Neural cell (in vitro differentiated cells): ENCODE measurements around the gene TEF. TPM values are rescaled to one million over a fixed set of nuclear protein-coding genes. Genes with fewer than 3 reads are reported as not detected.

Source experiments
- H2AFZ ChIP-seq: fragments of 200-600, 300-800 bp; sonication (generic), shearing (Covaris generic); 2 replicates; pipeline ENCODE4 v1.6.0; 2014; ENCODE audit warnings: low read depth, mild to moderate bottlenecking, antibody characterized with exemption, low read length, moderate library complexity
- H3F3A ChIP-seq: fragments of 200-600 bp; shearing (Covaris generic); 2 replicates; pipeline ENCODE4 v1.6.1; 2016; ENCODE audit warnings: mild to moderate bottlenecking, moderate library complexity, mixed read lengths, antibody characterized with exemption, low read length; ENCODE audit not compliant: insufficient read depth, poor library complexity, severe bottlenecking
- H3K27ac ChIP-seq: fragments of 200-600, 300-800 bp; sonication (generic), shearing (Covaris generic); 2 replicates; pipeline ENCODE4 v1.5.1; 2014; ENCODE audit warnings: mild to moderate bottlenecking, low read length, moderate library complexity
- H3K27me3 ChIP-seq: fragments of 300-800, 200-600 bp; sonication (generic), shearing (Covaris generic); 2 replicates; pipeline ENCODE4 v1.6.0; 2014; ENCODE audit warnings: mild to moderate bottlenecking, low read depth, low read length, moderate library complexity; ENCODE audit not compliant: insufficient read depth
- H3K36me3 ChIP-seq: fragments of 300-800, 200-600 bp; sonication (generic), shearing (Covaris generic); 2 replicates; pipeline ENCODE4 v1.5.1; 2014; ENCODE audit warnings: mild to moderate bottlenecking, antibody characterized with exemption, low read length, moderate library complexity; ENCODE audit not compliant: insufficient read depth
- H3K4me2 ChIP-seq: fragments of 300-800, 200-600 bp; sonication (generic), shearing (Covaris generic); 2 replicates; pipeline ENCODE4 v1.6.0; 2014; ENCODE audit warnings: mild to moderate bottlenecking, low read length
- H3K4me3 ChIP-seq: fragments of 300-800, 200-600 bp; sonication (generic), shearing (Covaris generic); 2 replicates; pipeline ENCODE4 v1.5.1; 2014; ENCODE audit warnings: mild to moderate bottlenecking, low read length, moderate library complexity
- H3K79me2 ChIP-seq: fragments of 200-600 bp; shearing (Covaris generic); replicated peaks from 2 replicates; pipeline ENCODE4 v1.6.0; 2014; ENCODE audit warnings: mild to moderate bottlenecking, low read length, moderate library complexity; ENCODE audit not compliant: insufficient read depth
- H3K9ac ChIP-seq: fragments of 300-800, 200-600 bp; sonication (generic), shearing (Covaris generic); 2 replicates; pipeline ENCODE4 v1.6.1; 2016; ENCODE audit warnings: mild to moderate bottlenecking, low read length, mixed read lengths
- H3K9me2 ChIP-seq: fragments of 200-600 bp; shearing (Covaris generic); 2 replicates; pipeline ENCODE4 v1.6.1; 2016; ENCODE audit warnings: mild to moderate bottlenecking, low read length, mixed read lengths; ENCODE audit not compliant: insufficient read depth
- H3K9me3 ChIP-seq: fragments of 200-600, 300-800 bp; sonication (generic), shearing (Covaris generic); 2 replicates; pipeline ENCODE4 v1.6.1; 2016; ENCODE audit warnings: mild to moderate bottlenecking, mixed run types, low read length, moderate library complexity, mixed read lengths
- H4K20me1 ChIP-seq: fragments of 200-600 bp; shearing (Covaris generic); 2 replicates; pipeline ENCODE4 v1.6.1; 2016; ENCODE audit warnings: mild to moderate bottlenecking, mixed run types; ENCODE audit not compliant: insufficient read depth
- EP300 ChIP-seq: fragments of 450-650 bp; conservative IDR thresholded peaks from 2 replicates; pipeline ENCODE4 v1.6.1; 2014; ENCODE audit warnings: antibody characterized with exemption, mild to moderate bottlenecking, moderate library complexity; ENCODE audit not compliant: poor library complexity, severe bottlenecking
- EZH2 ChIP-seq: fragments of 200-600, 300-800 bp; shearing (Covaris generic), sonication (generic); IDR thresholded peaks from 2 replicates; pipeline ENCODE4 v1.6.1; 2014; ENCODE audit warnings: antibody characterized with exemption, low read length, borderline replicate concordance, mild to moderate bottlenecking; ENCODE audit not compliant: insufficient read depth, poor library complexity, severe bottlenecking
- MXI1 ChIP-seq: fragments of 450-650 bp; conservative IDR thresholded peaks from 2 replicates; pipeline ENCODE4 v1.6.1; 2014; ENCODE audit warnings: antibody characterized with exemption, mild to moderate bottlenecking; ENCODE audit not compliant: poor library complexity, severe bottlenecking
- POLR2AphosphoS5 ChIP-seq: IDR thresholded peaks from 2 replicates; pipeline ENCODE4 v1.6.1; 2012
- RAD21 ChIP-seq: fragments of 450-650 bp; conservative IDR thresholded peaks from 2 replicates; pipeline ENCODE4 v1.6.1; 2014; ENCODE audit warnings: antibody characterized with exemption, mild to moderate bottlenecking, moderate library complexity
- REST ChIP-seq: IDR thresholded peaks from 2 replicates; pipeline ENCODE4 v1.6.1; 2012; ENCODE audit warnings: borderline replicate concordance
- SMC3 ChIP-seq: fragments of 450-650 bp; conservative IDR thresholded peaks from 2 replicates; pipeline ENCODE4 v1.6.1; 2014; ENCODE audit warnings: antibody characterized with exemption, mild to moderate bottlenecking, moderate library complexity; ENCODE audit not compliant: poor library complexity
- TAF1 ChIP-seq: IDR thresholded peaks from 2 replicates; pipeline ENCODE4 v1.6.1; 2012; ENCODE audit warnings: low read depth
- polyA plus RNA-seq: library from polyadenylated mRNA; depleted of rRNA; stranded (reverse); fragments of >200 nt; gene quantifications from 2 replicates; pipeline ENCODE4 v1.2.3, GENCODE V29; 2014
- TF ChIP-seq, protein P1 (sequence below): fragments of 450-650 bp; IDR thresholded peaks from 2 replicates; pipeline ENCODE4 v1.5.1; 2014; ENCODE audit warnings: antibody characterized with exemption, mild to moderate bottlenecking, moderate library complexity; ENCODE audit not compliant: poor library complexity, severe bottlenecking

The TEF gene
- polyA plus RNA-seq, 1 donor from 2014 or later: 4.9 TPM

DNA sequence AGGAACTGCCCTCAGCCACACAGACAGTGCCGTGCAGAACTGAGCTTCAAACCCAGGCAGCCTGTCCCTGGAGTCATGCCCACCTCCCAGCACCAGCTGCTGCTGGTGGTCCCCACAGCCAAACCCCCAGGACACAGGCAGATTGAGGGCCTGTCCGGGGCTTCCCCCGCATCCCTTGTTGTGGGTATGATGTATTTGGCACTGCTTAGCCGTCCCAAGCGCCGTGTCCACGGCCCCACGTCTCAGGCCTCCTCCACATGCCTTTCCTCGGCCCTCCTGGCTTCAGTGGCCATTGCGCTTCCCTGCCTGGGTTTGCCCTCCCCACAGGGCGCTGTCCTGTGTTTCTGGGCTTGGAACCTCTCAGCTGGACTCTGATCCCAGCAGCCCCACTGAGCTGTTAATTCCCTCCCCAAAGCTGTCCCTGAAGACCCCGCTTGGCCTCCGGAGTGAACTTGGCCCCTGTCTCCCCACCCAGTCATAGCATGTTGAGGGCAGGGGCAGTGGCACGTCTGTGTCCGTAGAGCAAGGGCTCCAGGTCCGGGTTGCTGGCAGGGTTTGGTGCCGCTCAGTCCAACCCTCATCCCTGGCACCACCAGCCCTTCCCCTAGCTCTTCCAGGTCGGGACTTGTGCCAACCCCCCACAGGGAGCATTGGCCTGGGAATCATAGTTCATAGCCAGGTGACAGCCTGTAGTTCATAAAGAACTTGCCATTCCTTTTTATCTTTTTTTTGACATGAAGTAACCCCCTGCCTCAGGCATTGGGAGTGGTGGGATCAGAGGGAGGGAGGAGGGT, 34.5 kb upstream of the TEF start:
- no peak overlapping the region for H3K4me2 ChIP-seq

DNA sequence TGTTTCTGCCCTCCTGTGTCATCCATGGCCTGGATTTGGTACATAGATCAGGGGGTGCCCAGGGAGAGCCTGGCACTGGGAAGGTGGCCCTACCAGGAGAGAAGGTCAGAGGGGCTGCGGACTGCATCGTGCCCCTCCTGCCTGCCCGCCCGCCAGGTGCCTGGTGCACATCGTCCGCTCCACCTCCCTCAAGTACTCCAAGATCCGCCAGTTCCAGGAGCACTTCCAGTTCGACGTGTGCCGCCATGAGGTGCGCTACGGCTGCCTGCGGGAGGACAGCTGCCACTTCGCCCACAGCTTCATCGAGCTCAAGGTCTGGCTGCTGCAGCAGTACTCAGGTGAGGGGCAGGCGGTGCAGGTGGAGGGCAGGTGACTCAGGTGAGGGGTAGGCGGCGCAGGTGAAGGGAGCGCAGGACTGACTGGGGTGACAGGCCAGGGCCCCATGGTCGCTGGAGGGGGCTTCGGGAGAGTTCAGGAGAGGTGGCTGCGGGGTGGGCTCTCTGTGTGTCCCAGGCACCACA, 32.7 kb upstream of the TEF start:
- H3K9me3 ChIP-seq: no peaks in the 10 kb centered on the region
- H2AFZ ChIP-seq: no peak overlapping the region
- no peak overlapping the region for H3K4me2 ChIP-seq
- peaks cover 7% of the 10 kb centered on the region for H3K36me3 ChIP-seq
- no peak overlapping the region for H3K27ac ChIP-seq
- no peak overlapping the region for H3K9ac ChIP-seq
- H3K4me3 ChIP-seq: no peak overlapping the region
- H3K27me3 ChIP-seq: no peaks in the 10 kb centered on the region
- no peaks in the 10 kb centered on the region for H3K79me2 ChIP-seq
- no peaks in the 10 kb centered on the region for H4K20me1 ChIP-seq
- no peaks in the 10 kb centered on the region for H3K9me2 ChIP-seq
- no peaks in the 10 kb centered on the region for H3F3A ChIP-seq
- TF ChIP-seq POLR2AphosphoS5 (no peak), EZH2 (no peak), MXI1 (no peak), EP300 (no peak), REST (no peak)
- TF ChIP-seq, protein P1, sequence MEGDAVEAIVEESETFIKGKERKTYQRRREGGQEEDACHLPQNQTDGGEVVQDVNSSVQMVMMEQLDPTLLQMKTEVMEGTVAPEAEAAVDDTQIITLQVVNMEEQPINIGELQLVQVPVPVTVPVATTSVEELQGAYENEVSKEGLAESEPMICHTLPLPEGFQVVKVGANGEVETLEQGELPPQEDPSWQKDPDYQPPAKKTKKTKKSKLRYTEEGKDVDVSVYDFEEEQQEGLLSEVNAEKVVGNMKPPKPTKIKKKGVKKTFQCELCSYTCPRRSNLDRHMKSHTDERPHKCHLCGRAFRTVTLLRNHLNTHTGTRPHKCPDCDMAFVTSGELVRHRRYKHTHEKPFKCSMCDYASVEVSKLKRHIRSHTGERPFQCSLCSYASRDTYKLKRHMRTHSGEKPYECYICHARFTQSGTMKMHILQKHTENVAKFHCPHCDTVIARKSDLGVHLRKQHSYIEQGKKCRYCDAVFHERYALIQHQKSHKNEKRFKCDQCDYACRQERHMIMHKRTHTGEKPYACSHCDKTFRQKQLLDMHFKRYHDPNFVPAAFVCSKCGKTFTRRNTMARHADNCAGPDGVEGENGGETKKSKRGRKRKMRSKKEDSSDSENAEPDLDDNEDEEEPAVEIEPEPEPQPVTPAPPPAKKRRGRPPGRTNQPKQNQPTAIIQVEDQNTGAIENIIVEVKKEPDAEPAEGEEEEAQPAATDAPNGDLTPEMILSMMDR: no peak

More for the DNA sequence above, 34.5 kb upstream of the TEF start:
- Histone ChIP-seq H3K27me3 (no peaks in the 10 kb centered on the region), H3K4me3 (no peak overlapping the region), H3K9me2 (no peaks in the 10 kb centered on the region), H3K36me3 (peaks cover 7% of the 10 kb centered on the region), H4K20me1 (no peaks in the 10 kb centered on the region), H3K27ac (no peak overlapping the region), H3K9ac (no peak overlapping the region), H2AFZ (no peak overlapping the region), H3K79me2 (no peaks in the 10 kb centered on the region), H3K9me3 (no peaks in the 10 kb centered on the region), H3F3A (no peaks in the 10 kb centered on the region)
- TF ChIP-seq MXI1 (no peak), EZH2 (no peak), REST (no peak), TAF1 (no peak), EP300 (no peak), POLR2AphosphoS5 (no peak), SMC3 (no peak), RAD21 (no peak)
- TF ChIP-seq, protein P1: no peak
